CD4-positive, alpha-beta T cell treated with Interleukin-15 for 1 hour (primary cell): Measurements from ENCODE around the gene GRM7.

Experiments used
- DNase-seq: peaks from one replicate; pipeline ENCODE4 v3.0.0-alpha.2; 2020

The GRM7 gene

DNA sequence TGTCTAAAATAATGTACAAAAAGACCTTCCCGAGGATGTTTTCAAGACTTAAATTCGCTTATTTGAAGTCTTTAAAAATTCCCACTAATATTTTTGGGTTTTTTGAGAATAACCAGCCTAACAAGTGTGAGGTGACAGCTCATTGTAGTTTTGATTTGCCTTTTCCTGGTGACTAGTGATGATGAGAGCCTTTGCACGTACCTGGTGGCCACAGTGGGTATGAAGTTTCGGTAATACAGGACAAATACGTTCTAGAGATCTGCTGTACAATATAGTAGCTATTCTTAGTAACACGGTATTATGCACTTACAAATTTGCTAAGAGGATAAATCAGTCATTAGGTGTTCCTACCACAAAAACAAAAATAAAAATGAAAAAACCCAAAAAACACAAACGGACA is 124.9 kb downstream of the GRM7 start:
- DNase-seq = no peak

DNA sequence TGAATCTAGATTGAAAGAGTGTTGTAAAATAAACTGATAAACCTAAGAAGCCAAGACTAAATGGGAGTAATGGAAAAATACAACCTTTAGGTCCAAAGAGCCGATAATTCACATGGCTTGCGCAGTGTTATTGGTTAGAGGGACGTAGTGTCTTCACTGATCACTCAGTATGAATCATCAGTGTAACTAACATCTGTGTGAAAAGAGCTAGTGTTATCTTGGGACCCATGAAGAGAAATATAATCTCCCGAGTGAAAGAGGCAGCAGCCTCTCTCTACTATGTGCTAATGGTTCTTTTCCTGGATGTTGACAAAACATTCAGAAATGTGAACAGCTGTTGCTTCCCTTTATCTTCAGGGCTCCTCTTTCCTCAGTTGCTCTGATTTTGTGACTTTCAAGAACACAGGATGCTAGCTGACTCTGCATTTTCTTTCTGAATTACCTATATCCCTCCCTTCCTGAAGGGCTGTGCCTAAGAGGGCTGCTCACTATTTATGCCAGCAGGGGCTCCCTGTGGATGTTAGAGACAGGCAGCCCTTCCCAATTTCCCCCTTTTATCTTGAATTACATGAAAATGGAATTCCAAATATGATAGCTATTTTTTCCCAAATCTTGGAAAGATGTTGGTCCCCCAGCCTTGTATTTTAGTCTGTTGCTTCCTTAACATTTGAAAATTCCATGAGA is 128.8 kb downstream of the GRM7 start:
- DNase-seq = no peak

DNA sequence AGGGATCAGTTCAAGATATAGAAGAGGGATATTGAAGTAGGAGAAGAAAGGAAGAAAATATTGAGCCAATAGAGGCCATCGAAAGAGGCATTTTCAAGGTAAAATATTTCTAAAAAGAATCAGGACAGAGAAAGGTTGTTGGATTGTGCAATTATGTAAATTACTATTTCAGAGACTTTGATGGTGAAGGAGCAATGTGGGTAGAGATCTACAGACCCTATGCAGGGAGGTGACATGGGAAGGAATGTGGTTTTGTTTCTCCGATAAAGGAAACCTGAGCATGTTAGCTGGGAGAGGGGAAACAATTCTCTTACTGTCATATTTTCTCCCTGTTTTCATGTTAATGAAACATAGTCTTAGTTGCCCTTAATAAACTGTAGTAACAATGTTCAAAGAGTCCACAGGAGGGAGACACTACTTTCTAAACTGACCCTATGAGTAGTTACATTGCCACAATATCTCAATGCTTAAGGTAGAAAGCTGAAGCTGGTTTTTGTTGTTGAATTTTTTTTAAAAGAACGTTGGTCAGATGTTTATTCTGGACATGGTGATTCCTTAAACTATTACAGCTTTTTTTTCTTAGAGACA is 133.3 kb downstream of the GRM7 start:
- no peak for DNase-seq

DNA sequence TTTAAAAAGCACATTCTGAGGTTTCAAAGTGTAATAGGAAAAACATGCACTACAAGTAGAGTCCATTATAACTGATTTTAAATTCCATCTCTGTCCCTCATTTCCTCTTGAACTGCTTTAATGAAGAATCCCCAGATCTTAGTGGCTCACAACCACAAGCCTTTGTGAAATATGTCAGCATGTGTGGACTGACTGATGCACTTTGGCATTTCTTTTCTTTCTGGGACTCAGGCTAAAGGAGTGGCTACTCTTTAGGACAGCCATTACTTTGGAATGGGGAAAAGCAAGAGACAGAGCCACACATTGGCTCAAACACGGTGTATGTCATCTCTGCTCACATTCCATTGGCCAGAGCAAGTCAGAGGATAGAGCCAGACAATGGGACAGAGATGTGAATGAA is 139.6 kb downstream of the GRM7 start:
- DNase-seq = no peak

DNA sequence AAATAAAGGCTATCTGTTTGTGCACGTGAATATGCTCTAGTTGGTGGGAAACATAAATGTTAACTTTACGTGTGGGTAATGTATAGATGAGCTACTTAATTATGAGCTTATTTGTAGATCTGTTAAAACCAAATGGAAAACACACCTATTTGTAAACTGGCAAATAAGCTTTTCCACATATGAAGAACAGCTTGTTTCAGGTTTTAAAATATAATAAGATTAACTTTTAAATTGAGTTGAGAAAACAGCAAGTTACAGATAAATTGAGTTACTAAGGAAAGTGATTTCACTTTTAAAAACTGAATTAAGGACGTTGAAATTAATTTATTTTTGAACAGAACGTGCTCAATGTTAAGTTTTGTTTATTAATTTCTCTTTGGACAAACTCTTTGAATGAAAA is 140.5 kb downstream of the GRM7 start:
- DNase-seq = no peak

DNA sequence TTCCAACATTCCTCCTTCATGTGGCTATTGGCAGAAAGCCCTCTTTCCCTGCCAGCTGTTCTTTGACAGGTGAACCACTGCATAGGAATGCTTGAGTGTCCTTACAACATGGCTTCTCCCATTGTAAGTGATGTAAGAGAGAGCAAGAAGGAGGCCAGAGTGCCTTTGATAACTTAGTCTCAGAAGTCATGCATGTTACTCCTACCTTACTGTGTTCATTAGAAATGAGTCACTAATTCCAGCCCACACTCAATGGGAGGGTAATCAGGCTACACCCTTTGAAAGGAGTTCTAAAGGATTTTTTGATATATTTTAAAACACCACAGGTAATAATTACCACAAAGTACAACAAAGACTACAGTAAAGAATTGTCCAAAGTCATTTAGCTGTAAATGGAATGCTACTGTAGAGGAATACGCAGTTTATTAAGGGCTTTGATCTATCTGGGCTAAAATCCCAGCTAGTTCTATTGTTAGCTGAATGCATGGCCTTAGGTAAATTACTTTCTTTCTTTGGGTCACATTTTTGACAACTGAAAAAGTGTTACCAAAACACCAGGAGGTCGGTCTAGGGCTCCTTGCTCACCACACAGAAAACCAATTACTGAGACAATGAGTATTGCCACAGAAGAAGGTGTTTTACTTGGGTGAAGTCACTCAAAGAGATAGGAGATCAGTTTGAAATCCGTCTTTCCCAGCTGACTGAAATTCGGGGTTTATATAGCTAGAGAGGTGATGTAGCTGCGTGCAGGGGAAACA is 154.9 kb downstream of the GRM7 start:
- DNase-seq = no peak

DNA sequence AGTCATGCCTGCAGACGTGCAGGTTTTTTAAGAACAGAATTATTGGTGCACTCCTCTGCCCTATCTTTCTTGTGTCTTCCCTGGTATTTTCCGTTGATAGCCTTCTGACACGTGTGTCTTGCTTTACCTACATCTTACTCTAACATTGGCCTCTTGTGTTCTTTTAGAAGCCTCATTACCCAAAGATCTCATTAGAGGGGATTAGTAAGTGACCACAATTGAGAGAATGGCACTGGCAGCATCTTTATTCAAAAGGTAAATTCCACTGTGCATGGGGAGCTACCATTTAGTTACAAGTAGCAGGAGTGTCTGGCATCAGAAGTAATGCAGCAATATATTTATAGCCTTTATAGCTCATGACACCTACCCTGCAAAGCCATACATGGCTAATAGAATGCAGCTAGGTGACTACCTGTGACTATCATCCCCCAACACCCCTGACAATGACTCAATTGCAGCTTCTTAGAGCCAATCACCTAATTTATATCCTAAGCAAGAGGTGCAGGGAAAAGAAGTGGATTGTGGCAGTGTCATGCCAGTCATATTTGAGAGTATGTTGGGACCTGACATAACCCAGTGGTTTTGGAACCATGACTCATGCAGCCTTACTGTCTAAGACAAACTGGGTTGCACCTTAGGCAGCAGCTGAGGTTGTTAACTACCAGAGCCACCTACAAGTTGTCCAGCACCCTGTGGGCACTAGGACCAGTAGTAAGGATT is 164.8 kb downstream of the GRM7 start:
- DNase-seq = no peak

DNA sequence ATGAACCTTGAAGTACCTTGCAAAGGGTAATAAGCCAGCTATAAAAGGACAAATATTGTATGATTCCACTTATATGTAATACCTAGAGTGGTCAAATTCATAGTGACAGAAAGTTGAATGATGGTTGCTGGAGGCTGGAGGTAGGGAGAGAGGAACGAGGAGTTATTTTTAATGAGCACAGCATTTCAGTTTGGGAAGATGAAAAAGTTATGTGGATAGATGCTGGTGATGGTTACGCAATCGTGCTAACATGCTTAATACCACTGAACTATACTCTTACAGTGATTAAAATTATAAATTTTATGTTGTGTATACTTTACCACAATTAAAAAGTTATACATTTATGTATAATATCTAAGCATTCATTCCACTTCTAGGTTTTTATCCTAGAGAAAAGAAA is 168.6 kb downstream of the GRM7 start:
- no peak for DNase-seq

DNA sequence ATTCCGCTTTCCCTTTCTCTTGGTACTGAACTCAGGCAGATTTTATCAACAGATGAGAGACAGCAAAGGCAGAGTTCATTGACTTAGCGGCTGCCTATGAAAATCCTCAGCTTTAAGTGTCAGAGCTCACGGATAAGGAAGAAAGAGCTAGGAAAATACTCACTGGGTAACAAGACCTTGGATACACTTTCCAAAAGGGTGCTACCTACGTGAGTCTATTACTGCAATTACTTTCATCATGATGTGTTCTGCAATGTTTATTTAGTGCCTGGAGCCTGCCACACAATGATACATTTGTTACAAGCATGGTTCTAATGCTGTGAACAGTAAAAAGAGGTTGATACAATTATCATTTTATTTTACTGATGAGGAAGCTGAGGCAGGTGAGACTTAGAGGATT is 177.5 kb downstream of the GRM7 start:
- DNase-seq = no peak

DNA sequence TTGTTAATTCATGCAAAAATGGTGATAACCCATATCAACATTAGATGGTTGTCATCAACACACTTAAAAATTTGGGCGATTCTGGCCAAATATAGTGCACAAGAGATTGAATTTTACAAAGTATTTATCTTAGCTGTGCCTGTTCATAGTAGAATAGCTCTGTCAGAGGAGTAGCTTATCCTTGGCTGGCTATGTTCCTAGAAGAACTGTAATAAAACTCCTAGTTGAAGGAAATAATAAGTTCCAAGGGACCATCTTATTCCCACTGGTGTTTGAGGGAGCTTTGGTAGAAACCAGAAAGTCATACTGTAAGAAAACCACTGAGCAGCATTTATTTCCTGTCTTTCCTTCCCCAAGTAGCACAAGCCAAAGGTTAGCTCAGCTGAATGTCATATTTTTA is 201.8 kb downstream of the GRM7 start:
- DNase-seq = no peak

DNA sequence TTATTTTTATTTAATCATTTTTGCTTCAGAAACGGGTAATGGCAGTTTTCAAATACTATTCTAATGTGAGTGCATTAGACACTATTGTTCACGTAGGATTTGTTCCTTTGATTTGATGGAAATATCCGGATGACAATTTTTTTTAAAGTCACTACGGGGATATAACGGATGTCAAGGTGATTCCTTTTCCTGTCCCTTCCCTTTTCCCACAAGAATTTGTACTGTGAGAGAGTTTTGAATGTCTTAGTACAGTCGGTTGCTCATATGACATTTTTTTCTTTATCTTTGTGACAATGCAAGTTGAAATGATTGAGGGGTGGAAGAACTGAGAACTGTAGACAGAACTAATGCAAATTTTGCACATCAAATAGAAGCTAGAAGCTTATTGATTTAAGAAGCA is 209.5 kb downstream of the GRM7 start:
- DNase-seq = no peak

DNA sequence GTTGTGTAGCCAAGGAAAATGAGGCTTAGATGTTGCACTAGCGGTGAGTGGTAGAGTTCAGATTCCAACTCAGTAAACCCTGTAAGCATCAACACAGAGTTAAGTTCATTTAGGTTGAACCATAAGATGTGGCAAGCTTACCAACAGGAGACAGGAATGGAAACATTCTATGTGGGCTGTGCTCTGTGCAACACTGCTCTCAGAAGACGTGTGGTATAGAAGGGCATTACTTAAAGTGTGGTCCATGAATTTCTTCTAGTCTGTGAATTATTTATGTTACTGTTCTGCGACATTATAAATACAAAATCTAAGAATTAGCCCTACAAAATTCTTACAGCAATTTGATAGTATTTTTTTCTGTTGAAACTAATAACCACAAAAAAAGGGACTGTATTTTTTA is 213.3 kb downstream of the GRM7 start:
- DNase-seq = no peak

DNA sequence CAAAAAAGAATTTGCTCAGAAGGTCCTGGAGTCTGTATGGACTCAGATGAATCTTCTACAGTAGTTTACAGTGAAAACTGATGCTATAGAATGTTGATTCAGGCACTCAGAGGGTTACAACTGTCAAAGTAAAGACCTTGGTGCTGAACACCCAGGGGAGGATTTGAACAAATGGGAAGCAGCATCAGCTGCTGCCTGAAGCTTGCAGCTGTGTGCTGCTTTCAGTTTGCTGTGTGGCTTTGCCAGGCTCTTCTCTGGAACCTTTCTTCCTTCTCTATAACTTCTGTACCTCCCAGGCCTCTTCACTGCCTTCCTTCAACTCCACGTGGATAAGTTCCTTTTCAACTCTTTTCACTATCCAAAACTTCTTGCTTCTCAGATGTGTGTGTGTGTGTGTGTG is 214.2 kb downstream of the GRM7 start:
- no peak for DNase-seq

DNA sequence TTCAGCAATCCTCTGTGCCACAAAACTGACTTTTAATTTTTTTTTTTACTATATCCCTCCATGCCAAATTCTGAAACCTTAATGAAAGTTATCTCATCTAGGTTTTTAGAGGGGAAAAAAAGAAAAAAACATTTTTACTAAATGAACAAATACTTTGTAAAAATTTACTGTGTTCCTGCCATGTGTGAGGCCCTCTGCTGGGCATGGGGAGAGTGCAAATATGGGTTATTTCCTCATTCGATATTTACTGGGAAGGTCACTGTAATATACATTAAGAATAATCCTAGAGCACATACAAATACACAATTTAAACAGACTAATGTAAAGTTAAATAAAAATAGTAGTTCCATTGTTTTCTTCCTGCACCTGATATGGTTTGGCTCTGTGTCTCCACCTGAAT is 215.0 kb downstream of the GRM7 start:
- DNase-seq = no peak

DNA sequence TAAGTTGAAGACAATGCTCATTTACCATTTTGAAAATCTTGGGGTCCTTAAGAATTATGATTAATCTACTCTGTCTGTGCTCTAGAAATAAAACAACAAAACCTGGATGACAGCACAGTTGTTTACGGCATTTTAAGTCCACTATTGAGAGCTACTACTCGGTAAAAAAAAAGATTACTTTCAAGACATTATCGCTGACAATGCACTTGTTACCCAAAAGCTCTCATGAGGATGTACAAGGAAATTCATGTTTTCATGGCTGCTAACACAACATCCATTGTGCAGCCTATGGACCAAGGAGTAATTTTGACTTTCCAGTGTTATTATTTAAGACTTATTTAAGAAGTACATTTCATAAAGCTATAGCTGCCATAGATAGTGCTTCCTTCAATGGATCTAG is 221.3 kb downstream of the GRM7 start:
- no peak for DNase-seq

DNA sequence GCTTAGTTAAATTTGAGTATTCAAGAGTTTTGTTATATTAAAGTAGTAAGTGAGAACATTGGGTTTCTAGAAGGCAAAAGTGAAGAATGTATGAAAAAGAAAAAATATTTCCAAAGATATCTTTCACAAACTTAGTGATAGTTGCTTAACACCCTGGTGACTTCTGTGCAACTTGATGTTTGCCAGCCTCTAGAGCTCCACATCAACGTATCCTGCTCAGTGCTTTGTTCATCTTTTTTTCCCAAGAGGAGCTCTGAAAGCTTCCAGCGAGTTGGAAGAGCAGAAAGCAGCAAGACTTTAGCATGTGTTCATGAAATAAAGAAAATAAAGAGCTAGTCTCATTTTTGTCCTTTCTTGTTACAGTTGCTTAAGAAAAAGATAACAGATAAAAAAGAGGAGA is 225.5 kb downstream of the GRM7 start:
- no peak for DNase-seq

DNA sequence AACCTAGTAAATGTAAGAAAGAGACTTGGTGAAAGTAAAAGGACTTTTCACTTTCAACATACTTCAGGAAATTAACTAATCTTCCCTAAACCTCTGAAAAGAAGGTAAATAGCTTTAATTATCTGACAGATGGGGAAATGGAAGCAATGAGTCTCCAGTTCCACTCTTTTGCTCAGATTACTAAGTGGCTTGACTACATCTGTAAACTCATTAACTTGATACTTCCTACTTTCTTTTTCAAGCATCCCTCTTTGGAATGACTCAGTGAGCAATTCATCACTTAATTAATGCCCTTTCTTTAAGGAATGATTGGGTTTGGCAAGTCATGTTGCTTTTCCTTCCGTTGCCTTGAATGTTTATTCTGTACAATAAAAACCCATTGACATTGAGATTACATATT is 234.2 kb downstream of the GRM7 start:
- no peak for DNase-seq

DNA sequence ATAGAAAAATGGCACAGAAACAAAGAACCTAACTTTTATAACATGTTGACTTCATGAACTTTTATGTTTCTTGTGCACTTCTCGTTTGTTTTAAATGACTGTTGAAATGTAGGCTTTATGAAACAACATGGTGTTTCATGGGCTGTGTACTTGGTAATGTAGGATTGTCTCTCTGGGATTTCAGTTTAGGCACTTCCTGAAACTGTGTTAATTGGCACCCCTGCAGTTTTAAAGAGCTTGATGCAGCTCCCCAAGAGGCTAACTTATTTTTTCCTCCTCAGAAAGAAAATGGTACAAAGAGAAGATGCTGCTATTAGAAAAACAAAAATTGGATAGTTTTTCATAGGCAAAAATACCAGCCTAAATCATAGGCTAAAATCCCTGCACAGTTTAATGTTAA is 239.2 kb downstream of the GRM7 start:
- DNase-seq = no peak

DNA sequence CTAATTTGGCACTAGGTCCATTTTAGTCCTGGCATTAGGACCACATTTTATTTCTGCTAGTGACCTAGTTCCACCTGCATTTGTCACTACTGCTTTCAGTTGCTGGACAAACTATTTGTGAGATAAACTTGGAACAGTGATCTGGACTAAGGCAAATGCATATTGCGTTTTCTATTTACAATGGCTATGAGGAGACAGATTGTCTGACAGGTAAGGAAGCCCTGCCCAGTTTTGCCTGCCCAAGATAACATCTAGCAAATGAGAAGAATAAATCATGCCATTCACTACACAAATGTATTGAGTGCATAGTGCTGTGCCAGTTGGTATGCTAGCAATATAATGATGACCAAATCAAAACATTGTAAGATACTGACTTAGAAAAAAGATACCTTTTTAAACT is 245.7 kb downstream of the GRM7 start:
- no peak for DNase-seq

DNA sequence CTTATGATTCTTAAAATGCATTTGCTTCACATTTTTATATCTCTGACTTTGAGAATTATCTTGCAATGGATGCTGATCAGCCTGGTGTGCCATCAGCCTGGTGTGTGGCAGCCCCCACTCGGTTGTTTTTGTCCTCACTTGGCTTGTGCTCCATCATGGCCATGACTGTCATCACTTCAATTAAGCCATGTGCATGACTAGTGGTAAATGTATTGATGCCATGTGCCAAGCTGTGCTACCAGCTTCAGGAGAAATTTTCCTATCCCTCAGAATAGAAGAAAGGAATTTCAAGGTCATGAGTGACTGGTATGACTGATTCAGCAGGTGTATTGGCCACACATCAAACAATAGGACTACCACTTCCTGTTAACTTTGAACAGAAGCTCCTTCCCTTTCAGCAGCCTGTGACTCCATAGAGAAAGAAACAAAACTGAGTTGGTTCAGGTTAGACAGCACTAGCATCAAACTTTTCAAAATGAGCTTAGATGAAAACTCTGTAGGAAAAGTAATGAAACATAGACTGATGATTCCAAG is 251.7 kb downstream of the GRM7 start:
- DNase-seq = no peak

DNA sequence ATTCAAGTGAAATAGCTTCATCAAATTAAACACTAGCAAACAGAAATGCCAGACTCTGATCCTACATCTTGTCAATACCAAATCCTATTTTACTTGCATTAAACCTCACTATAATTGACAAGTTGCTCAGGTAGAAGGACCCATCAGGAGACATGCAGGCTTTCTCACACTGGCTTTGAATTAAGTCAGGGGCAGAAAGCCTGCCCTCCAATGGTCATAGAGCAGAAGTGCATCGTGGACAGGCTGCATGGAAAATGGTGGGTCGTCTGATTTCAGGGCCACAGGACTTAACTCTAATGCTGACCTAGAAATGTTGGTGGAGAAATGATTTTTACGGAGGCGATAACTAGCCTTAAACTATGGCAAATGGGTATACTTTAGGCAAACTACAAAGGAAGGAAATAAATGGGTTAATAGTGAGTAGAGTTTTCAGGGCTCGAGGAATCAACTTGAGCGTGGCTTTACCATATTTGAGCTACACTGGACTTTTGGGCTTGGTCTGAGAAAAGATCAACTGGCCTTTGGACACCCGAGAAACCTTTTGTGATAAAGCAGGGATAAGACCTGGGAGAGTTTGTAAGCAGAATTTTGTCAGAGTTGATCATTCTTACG is 283.9 kb downstream of the GRM7 start:
- no peak for DNase-seq

DNA sequence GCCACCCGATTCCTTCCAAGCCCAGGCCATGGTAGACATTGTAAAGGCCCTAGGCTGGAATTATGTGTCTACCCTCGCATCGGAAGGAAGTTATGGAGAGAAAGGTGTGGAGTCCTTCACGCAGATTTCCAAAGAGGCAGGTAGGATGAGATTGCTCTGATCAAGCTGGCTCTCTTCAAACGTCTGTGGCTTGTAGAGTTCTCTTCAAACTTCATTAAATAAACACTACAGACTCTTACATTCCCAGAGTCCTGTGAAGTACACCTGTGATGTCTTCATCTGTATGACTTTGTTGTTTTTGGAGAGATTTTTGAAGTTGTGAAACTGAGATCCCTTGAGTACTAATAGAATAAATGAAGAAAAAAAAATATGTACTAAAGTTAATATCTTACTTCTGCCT is 285.6 kb downstream of the GRM7 start:
- no peak for DNase-seq

DNA sequence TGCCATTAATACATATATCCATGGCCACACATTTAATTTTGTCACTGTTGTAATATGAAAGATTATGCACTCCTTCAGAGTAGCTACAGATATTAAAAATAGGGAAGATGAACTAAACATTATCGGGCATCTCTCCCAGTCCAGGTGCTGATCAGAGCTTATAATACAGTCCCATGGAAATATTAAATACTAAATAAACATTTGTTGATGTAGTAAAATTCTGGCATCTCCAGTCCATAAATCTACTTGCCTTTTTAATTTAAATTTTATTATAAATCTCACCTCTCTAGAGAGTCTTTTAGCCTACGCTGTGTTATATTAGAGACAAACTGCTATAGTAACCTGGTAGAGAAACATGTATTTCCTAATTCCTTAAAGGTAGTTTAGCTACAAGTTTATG is 297.6 kb downstream of the GRM7 start:
- no peak for DNase-seq
